HT-29 (cell line): Measurements from ENCODE around the gene CCND1. TPM values are rescaled to one million over a fixed set of nuclear protein-coding genes. Genes with fewer than 3 reads are reported as not detected.
"Not testable (repeated sequence)": the region's sequence is repeated elsewhere in the genome, so short reads cannot be mapped to it uniquely, and the experiment has no call there.

Experiments used
- DNase-seq: peaks from one replicate; pipeline ENCODE4 v3.0.0-alpha.2; 2015; ENCODE audit warnings: low spot score
- total RNA-seq: library from RNA; depleted of rRNA; stranded (reverse); fragments of >200 nt; shearing (Covaris generic); gene quantifications from 2 replicates; pipeline ENCODE4 v1.2.3, GENCODE V29; 2014; rRNA removed

CCND1 gene
- total RNA-seq, 1 experiment from 2014 or later, result 151 TPM

DNA sequence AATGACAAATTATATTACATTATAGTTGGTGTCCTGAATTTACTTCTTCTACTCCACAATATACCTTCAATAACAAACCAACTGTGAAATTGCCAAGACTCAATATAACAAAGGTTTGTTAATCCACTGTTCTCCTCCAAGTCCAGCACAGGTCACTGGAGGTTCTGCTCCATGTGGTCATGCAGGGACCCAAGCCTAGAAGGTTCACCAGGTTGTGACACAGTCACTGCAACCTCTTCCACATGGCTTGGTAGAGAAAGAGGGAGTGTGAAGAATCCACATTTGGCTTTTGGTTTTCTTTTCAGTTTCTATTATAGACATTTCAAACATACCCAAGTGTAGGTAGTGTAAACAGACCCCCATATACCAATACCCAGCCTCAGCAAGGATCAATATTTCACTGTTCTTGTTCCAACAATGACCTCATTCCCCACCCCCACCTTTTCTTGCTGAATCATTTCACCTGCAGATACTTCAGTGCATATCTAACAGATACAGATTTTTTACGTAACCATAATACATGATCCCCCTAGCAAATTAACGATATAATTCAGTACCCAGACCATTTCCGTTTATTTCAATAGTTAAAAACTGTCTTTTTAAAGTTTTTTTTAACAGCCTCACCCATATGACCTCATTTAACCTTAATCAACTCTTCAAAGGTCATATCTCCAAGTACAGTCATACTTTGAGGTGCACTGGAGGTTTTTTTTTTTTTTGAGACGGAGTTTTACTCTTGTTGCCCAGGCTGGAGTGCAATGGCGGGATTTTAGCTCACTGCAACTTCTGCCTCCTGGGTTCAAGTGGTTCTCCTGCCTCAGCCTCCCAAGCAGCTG lies 48.7 kb downstream of the CCND1 start:
- DNase-seq, result no peak

DNA sequence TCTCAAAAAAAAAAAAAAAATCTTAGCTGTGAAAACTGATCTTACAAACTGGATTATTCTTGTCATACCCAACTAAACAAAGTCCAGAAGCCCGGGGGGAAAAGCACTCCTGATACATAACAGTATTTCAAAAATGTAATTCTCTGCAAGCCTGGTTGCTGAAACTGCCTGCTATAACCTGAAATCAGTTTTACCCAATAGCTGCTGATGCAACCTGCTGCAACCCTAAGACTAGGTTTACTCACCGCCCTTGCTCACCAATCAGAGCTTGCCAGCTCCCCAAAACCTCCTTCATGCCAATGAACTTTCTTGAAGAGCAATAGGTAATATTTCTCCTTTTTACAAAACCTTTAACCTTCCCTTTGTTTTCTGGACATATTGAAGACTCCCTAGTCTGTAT lies 50.5 kb downstream of the CCND1 start:
- DNase-seq, result no peak

DNA sequence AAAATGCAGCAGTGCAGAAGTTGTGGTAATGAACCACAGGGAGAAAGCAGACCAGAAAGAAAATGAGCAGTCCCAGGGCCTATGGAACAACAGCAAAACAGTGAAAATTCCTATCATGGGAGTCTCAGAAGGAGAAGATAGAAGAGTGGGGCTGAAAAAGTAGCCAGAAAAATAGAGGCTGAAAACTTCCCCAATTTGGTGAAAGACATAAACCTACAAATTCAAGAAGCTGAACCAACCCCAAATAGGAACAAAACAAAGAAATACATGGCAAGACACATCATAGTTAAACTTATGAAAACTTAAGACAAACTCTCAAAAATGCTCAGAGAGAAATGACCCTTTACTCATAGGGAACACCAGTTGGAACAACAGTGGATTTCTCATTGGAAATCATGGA lies 51.5 kb downstream of the CCND1 start:
- DNase-seq, result no peak

DNA sequence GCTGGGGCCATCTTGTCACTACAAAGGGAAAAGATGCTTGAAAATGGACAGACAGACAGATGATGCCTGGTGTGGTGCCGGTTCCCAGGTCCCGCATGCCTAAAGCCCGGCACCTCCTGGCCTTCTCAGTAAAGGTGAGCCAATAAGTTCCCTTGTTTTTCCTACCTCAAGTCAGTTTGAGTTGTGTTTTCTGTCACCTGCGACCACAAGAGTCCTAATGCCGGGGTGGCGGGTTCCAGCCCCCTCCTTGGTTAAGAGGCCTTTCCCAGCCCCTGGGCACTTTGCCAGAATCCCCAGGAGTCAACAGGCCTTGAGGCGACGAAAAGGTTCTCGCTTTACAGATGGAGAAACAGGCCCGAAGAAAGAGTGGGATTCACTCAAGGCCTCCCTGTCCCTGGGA lies 53.8 kb downstream of the CCND1 start:
- DNase-seq, result no peak

DNA sequence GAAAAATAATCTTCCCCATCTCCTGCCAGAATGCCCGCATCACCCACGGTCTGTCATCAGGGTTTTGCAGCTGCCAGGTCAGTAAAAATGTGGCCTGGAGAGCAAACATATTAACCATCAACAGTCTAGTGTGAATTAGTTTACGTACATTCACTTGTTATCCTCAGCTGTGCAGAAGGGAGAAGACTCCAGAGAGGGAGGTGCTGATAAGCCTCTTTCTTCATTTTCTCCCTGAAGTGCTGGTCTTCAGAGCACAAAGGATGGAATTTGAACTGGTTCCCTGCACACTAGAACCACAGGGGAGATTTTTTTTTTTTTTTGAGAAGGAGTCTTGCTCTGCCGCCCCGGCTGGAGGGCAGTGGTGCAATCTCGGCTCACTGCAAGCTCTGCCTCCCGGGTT lies 54.6 kb downstream of the CCND1 start:
- no peak for DNase-seq

DNA sequence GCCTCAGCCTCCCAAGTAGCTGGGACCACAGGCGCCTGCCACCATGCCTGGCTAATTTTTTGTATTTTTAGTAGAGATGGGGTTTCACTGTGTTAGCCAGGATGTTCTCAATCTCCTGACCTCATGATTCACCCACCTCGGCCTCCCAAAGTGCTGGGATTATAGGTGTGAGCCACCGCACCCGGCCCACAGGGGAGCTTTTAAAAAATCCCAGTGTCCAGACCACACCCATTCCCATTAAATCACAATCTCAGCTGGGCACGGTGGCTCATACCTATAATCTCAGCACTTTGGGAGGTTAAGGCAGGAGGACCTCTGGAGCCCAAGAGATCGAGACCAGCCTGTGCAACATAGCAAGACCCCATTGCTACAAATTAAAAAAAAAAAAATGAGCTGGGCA lies 55.0 kb downstream of the CCND1 start:
- DNase-seq, result not testable (repeated sequence)

DNA sequence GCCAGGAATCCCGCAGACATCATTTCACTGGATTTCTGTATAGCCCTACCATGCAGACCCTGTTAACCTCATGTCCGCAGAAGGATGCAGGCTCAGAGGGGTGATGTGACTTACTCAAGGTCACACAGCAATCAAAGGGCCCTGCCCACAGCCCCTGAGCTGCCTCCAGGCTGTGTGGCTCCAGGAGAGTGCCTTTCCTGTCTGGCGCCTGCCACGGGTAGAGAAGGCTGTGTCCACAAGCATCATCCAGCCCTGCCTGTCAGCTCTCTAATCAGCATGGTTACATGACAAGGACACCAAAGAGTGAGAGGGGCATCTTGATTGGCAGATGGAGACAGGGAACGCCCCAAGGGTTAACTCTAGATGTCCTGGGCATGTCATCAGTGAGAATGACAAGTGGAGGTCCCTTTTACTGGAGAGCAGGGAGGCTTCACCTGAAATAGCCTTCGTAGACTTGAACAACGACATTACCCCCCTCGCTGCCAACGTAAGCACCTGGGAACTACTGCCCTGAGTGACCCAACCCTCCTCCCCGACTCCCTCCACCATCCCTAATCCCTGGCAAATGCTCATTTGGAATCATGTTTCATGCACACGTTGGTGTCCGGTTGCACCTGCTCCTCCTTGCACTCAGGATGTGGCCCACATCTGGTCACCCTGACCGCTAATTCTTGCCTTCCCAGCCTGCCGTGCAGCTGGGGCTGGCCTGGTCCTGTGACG lies 56.0 kb downstream of the CCND1 start:
- DNase-seq, result no peak

DNA sequence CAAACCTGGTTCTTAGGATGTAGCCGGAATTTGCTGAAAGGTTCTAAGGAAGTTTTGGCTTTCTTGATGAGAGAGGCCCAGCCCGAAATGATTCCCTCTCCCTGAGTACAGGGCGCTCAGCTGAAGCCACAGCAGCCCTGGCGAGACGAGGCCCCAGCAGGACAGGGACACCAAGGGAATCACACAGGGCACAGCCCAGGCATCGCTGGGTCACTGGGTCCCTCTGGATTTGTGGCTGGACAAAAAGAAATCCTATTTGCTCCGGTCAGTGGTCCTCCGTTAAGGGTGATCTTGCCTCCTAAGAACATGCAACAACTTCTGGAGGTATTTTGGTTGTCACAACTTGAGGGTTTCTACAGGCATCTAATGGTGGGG lies 56.5 kb downstream of the CCND1 start:
- DNase-seq, result no peak

DNA sequence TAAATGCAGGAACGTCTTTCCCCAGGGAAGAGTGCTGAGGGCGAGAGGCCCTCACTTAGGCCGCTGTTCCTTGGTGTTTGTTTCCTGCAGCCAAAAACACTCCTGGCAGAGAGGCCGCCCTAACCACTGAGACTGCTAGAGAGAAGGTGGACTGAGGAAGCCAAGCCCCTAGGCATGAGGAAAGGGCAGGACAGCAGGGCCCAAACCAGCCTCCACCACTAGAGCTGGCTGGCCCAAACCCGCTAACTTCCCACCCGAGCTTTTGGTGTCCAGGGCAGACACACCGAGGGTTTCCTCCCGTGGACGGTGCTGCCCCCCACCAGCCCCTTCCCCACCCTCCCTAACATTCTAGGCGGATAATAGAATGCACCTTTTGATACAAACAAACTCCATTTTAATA lies 56.9 kb downstream of the CCND1 start:
- no peak for DNase-seq

DNA sequence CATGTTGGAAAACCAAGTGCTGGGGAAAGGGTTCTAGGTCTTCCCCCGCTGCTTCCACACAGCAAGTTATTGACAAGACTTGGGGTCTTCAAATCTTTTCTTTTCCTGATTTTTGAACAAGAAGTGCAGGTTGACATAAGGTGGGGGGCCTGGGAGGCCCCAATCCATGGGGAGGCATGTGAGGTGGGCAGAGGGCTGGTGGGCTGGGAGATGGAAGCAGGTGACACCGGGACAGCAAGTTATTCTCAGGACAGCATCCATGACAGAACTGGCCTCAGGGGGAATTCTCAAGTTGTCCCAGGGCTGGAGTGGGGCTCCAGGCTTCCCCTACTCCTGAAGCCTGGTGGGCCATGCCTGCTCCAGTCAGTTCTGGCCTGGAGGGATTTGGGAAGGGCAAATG lies 57.4 kb downstream of the CCND1 start:
- no peak for DNase-seq

DNA sequence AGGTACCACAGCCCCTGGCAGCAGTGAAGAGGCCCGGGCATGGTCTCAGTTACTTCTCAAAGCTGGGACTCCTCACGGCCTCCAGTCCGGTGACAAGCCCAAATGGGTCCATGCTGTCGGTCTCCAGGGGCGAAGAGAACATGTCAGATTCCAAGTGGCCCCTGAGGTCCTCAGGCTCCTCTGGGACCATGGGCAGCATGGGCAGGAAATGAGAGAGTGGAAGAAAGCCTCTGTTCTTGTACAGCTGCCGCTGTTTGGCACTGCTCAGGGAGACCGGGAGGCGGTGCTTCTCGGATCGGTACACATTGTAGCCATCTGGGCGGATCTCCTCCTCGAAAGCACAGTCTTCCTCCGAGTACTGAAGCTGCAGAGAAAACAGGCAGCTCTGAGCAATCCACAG lies 58.3 kb downstream of the CCND1 start:
- no peak for DNase-seq

DNA sequence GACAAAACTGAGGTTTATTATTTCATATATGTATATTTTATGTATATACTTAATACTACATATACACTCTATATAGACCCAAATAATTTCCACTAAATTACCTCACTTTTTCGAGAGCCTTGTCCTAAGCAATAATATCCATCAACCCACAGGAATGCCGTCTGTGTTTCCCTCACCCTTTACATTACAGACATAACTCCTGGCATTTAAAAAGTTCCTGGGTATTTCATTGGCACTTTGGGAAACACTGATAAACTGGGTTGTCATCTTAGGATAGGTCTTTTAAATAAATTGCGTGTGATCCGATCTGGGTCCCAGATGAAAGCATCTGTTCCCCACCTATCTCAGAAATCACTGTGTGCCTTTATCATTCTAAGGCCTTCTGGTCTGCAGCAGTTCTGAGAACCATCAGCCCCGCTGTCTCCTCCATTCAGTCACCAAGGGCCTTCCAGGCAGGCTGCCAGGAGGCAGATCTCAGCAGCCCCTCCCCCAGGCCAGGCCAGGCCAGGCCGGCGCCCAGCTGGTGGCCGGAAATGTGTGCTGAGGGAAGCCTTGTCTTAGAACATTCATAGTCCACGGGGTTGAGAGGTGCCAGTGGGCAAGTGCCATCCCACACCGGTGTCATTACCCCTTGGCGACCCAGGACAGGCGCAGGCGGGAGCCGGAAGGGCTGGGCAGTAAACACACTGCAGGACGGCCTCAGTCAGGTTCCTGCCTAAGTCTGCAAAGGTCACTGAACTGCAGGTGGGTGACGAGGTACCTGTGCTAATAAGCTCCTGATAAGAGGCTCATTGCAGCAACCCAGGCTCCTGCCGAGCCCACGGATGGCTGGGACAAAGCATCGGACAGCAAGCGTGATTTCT lies 59.6 kb downstream of the CCND1 start:
- peak; percentile 91 for DNase-seq

DNA sequence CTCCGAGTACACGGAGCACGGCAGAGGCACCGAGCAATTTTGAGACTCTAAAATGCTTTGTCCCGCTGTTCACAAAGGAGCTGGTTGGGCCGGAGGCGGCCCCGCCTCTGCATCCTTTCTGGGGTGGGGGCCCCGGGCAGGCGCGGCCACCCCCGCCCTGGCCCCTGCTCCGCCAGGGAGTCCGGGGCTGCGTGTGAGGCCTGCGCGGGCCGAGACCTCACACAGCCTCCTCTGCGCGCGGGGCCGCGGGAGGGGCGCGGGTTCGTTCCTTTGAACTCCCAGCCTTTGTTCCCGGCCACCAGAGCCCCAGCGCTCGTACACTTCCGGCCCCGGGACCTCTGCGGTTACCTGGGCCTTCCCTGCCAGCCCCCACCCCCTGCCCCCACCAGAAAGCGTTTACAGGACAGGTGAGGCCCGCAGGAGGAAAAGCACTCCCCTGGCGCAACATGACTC lies 61.3 kb downstream of the CCND1 start:
- DNase-seq, result peak; percentile 64

DNA sequence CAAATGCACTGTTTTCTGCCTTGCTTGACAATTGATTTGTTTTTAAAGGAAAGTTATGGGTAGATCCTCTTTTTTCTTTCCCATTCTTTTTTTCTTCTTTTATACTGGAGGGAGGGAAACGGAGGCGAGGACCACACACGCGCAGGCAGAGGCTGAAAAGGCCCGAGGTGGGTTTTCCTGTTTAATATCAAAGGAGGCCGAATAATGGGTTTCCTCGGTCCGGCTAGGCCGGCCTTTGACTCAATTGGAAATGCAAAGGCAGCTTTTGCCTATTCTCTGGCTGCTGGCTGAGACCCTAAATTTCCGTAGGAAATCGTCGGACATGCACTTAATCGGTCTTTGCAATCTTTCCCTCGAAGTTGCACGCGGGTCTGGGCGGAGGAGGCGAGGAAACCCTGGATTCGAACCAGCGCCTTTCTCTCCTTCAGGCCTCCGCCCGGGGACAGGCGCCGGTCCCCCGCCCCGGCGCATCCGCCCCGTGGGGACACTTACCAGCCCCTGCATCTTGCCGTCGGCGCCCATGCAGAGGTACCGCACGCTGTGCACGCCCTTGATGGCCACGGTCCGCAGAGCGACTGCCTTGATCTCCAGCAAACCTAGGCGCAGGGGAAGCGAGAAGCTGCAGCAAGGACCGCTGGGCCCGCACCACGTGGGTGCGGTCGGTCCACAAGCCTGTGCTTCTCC lies 62.0 kb downstream of the CCND1 start:
- no peak for DNase-seq

DNA sequence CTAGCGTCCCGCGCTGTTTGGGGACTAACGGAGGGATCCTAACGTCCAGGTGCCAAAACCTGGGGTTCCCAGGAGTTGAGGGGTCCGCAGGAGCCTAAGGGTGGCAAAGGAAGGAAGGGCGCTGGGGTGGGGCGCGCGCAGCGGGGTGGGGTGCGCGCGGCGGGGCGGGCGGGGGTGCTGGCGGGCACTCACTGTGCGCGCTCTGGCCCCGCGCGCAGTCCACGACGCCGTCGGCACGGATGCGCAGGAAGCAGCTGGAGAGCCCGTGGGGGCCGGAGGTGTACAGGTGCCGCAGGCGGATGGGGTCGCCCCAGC lies 62.5 kb downstream of the CCND1 start:
- DNase-seq, result no peak

Other genes with a start within 250 kb of the CCND1 start
- not detected in 2 replicates for gene LINC01488, start 159.5 kb upstream of the CCND1 start, total RNA-seq
- gene LTO1, start 34.2 kb downstream of the CCND1 start, total RNA-seq, result 31.7 and 40.1 TPM in 2 replicates
- gene FGF19, start 62.9 kb downstream of the CCND1 start, total RNA-seq, result 117 and 131 TPM in 2 replicates
- gene FGF4, start 134.2 kb downstream of the CCND1 start, total RNA-seq, result not detected in 2 replicates
- 0.41 TPM in 1 of 2 replicates, not detected in the other for gene FGF3, start 178.3 kb downstream of the CCND1 start, total RNA-seq